ENCODE results near the gene NFIA.

- TF ChIP-seq KDM4B (CRISPR knock-in tag; IDR thresholded peaks at IDR 0.05) (no peak), CTCF (CRISPR knock-in tag; IDR thresholded peaks at IDR 0.05) (no peak), RBFOX2 (IDR thresholded peaks at IDR 0.05; ENCODE audit: low read depth, low read length) (no peak), E2F1 (CRISPR knock-in tag; IDR thresholded peaks at IDR 0.05) (no peak), PREB (CRISPR knock-in tag; IDR thresholded peaks at IDR 0.05) (no peak), ZNF792 (CRISPR knock-in tag; IDR thresholded peaks at IDR 0.05) (no peak), ZNF274 (CRISPR knock-in tag; IDR thresholded peaks at IDR 0.05) (no peak), TCF12 (IDR thresholded peaks at IDR 0.05) (no peak), TCF12 (CRISPR knock-in tag; IDR thresholded peaks at IDR 0.05) (no peak)
These were observed 150.8 kb downstream of the NFIA start for GRCh38 chr1:61233121-61233660.
